Psoas muscle (tissue), 8 donors: ENCODE measurements around the gene SULT6B1. TPM values are rescaled to one million over a fixed set of nuclear protein-coding genes. Genes with fewer than 3 reads are reported as not detected.

ENCODE experiments used
- ATAC-seq, 4 donors: fragments of 200-7000 bp; cut with Tn5 transposase; one replicate each; pipeline ENCODE4 v1.9.1; 2020; ENCODE audit warnings: moderate library complexity in 3 of 4, mild to moderate bottlenecking in 2 of 4
- DNase-seq, 2 donors: peaks; one replicate each; pipeline ENCODE4 v3.0.0-alpha.2; 2020
- H3K27ac ChIP-seq: fragments of 200-600 bp; one replicate; pipeline ENCODE4 v1.8.0; 2022
- H3K27me3 ChIP-seq, 3 donors: fragments of 200-600 bp in 1 of 3; one replicate each; pipeline versions ENCODE4 v1.6.1 to v1.8.0; 2013 to 2022; ENCODE audit warnings: low read length in 2 of 3, mild to moderate bottlenecking in 2 of 3, moderate library complexity in 1 of 3; ENCODE audit not compliant: insufficient read depth in 3 of 3
- H3K36me3 ChIP-seq, 2 donors: fragments of 200-600 bp in 1 of 2; one replicate each; pipeline versions ENCODE4 v1.6.1 to v1.8.0; 2013 to 2022; ENCODE audit warnings: low read depth in 1 of 2, mild to moderate bottlenecking in 1 of 2, moderate library complexity in 1 of 2; ENCODE audit not compliant: insufficient read depth in 1 of 2
- H3K4me1 ChIP-seq: fragments of 200-600 bp; one replicate; pipeline ENCODE4 v1.8.0; 2022
- H3K4me3 ChIP-seq: fragments of 200-600 bp; one replicate; pipeline ENCODE4 v1.8.0; 2022; ENCODE audit warnings: mild to moderate bottlenecking
- H3K9me3 ChIP-seq: fragments of 200-600 bp; one replicate; pipeline ENCODE4 v1.8.0; 2022
- WGBS, 3 donors: extraction: QIAGEN DNeasy Blood & Tissue Kit; methylation state at CpG; one replicate each; pipeline versions ENCODE4 v1.1.6 to v1.1.7; 2013; 5-methylcytosine and 5-hydroxymethylcytosine counted together
- intact Hi-C, 2 donors: fragments of 100-400 bp; cut with DNase I; formaldehyde crosslinking; loops; one replicate each; pipeline versions ENCODE4 v1.11.0 to v1.14.2; 2022
- long read RNA-seq, 2 donors: library from polyadenylated mRNA; unstranded; transcript quantifications; one replicate each; pipeline ENCODE4 v2.0.0, GENCODE V29; 2021
- polyA plus RNA-seq, 3 donors: library from polyadenylated mRNA; stranded (reverse); fragments of 200-250 nt; gene quantifications; one replicate each; pipeline ENCODE4 v1.2.3, GENCODE V29; 2013
- total RNA-seq, 4 donors: library from RNA; stranded (reverse); fragmentation: NEBNext Ultra II Directional in 2 of 4; extraction: Animal tissue kit (Norgen Biotek cat#: 25700) in 2 of 4; gene quantifications; one replicate each; pipeline versions ENCODE4 v1.2.1 to v1.2.4, GENCODE V29; 2021 to 2023
- TF ChIP-seq, protein P1 (sequence below): fragments of 200-600 bp; IDR thresholded peaks from one replicate; pipeline ENCODE4 v1.8.0; 2022; ENCODE audit warnings: antibody characterized with exemption
- donor health status: healthy with polysubstance abuse.
- donor health status: DM: no; HTN: no; CAD: no; lungs with moderate emphysema.
- donor health status: Bipolar disorder and iron deficiency.
- donor health status: healthy.
- donor health status: DM: yes; HTN: yes; CAD: no.
- donor health status: DM: no; HTN: no; CAD: no.
- donor health status: DM: no; HTN: no; CAD: no.
- donor health status: DM: yes; HTN: yes; CAD: no.

SULT6B1 gene, protein sequence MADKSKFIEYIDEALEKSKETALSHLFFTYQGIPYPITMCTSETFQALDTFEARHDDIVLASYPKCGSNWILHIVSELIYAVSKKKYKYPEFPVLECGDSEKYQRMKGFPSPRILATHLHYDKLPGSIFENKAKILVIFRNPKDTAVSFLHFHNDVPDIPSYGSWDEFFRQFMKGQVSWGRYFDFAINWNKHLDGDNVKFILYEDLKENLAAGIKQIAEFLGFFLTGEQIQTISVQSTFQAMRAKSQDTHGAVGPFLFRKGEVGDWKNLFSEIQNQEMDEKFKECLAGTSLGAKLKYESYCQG
- total RNA-seq (not detected), polyA plus RNA-seq (not detected)
- long read RNA-seq, donor 1: 0 reads
- long read RNA-seq, donor 2: 0 reads

GRCh38 chr2:37188570-37188969 is at the start of gene SULT6B1:
Gene SULT6B1 (minus strand): TSS chr2:37188670. CDS start chr2:37188640, 30 bp downstream.
- Histone ChIP-seq H3K4me3 (no peak within 1 kb of the TSS), H3K9me3 (no peaks in the 10 kb centered on the region), H3K27me3 (peaks cover 0 to 3% (median 0%) of the 10 kb centered on the region in 3 donors), H3K27ac (no peak within 1 kb of the TSS), H3K36me3 (no peaks in the 10 kb centered on the region), H3K4me1 (no peaks in the 10 kb centered on the region)
- DNase-seq (no peak), ATAC-seq (no peak)
- intact Hi-C loops: no loop called here
- WGBS, 3 donors: 86 to 97% (median 96%) methylated on average over 2 of the region's 2 CpGs
- TF ChIP-seq, protein P1, sequence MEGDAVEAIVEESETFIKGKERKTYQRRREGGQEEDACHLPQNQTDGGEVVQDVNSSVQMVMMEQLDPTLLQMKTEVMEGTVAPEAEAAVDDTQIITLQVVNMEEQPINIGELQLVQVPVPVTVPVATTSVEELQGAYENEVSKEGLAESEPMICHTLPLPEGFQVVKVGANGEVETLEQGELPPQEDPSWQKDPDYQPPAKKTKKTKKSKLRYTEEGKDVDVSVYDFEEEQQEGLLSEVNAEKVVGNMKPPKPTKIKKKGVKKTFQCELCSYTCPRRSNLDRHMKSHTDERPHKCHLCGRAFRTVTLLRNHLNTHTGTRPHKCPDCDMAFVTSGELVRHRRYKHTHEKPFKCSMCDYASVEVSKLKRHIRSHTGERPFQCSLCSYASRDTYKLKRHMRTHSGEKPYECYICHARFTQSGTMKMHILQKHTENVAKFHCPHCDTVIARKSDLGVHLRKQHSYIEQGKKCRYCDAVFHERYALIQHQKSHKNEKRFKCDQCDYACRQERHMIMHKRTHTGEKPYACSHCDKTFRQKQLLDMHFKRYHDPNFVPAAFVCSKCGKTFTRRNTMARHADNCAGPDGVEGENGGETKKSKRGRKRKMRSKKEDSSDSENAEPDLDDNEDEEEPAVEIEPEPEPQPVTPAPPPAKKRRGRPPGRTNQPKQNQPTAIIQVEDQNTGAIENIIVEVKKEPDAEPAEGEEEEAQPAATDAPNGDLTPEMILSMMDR: no peak

DNA sequence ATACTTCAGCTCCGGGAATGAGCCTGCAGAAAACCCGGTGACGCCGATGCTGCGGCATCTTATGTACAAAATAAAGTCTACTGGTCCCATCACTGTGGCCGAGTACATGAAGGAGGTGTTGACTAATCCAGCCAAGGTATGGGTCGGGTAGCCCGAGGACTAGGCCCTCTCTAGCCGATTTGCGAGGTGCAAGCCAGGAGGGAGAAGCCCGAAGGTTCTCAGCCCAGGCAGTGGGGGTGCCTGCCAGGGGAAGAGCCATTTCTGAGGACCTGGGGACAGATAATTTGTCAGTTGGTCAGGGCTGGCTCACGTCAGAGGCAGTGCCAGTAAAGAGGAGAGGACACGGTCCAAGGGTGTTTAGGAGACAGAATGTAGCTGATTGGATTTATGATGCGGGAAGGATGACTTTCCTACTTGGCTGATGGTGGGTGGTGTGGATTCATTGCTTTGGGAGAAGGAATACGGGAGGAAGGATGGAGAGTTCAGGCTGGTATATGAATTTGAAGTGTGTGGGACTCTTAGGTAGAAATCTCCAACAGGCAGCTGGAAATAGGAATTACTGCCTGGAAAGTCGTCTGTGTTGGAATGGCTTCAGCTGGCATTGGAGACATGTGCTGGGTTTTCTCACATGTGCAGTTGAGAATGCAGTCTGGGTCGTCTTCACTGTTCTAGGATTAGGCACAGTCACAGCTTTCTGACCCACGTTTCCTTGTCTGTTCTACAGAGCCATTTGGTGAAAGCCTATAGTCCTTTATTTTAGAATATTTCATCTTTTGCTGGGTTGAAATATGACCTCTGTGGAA is 43.9 kb upstream of the SULT6B1 start:
- 6 to 7% (median 7%) methylated on average over 18 of the region's 18 CpGs for WGBS, 3 donors
- TF ChIP-seq, protein P1: no peak
- peak overlapping the region; percentile 84 for H3K4me3 ChIP-seq
- H3K36me3 ChIP-seq: peaks cover 9 to 39% of the 10 kb centered on the region in 2 donors
- DNase-seq (peak; percentile 20 to 53), ATAC-seq (peak; percentile 39 to 61 (median 56))
- H3K9me3 ChIP-seq: no peaks in the 10 kb centered on the region
- H3K27ac ChIP-seq: peak overlapping the region; percentile 91
- intact Hi-C loops: loop anchor here in 1 of 2 donors (5.0 kb wide), 2 partner anchors 75 to 150 kb away; partner anchors contain the start of genes EIF2AK2, GPATCH11 and HEATR5B
- peaks cover 27% of the 10 kb centered on the region for H3K4me1 ChIP-seq
- H3K27me3 ChIP-seq: no peaks in the 10 kb centered on the region

DNA sequence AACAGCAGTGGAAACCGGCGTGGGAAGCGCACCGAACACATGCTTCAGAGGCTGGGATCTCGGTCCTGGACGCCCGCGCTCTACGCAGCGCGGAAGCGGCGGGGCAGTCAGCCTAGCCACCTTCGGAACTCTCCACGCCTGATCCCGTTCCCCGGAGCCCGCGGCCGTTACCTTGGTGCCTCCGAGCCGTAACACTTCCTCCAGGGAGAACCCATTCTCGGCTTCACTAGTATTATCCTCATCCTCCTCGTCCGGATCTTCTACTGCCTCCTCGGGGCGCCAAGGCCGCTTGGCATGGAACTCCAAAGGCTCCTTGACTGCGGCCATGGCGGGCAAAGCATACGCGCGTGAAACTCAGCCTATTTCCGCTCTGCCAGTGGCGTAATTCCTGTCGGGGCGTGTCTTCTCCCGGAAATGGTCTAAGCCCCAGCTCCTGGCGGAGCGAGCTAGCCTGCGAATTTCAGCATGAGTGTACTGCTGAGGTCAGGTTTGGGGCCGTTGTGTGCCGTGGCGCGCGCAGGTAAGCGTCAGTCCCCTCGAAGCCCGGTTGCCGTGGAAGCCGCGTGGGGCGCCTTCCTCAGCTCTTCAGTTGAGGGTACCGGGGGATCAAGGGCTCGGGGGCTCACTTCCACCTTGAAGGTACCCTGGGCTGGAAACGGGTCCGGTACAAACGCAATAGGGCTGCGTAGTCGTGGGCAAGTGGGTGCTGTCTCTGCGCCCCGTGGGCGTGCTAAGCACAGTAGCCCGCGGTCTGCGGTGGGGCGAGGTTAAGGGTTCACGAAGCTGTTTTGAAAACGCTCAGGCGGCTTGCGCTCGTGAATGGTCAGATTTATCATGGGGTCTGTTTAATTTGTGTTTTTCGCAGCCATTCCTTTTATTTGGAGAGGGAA is 43.0 kb upstream of the SULT6B1 start, which contains the start of the genes CEBPZ and NDUFAF7:
CEBPZ (minus strand) TSS at position 356 of the 890 bp plus-strand sequence; CDS start at position 327, 29 bp downstream.
NDUFAF7 (plus strand) TSS at position 418 of the 890 bp plus-strand sequence; CDS start at position 466, 48 bp downstream.
- H3K27me3 ChIP-seq: no peaks in the 10 kb centered on the region
- peak within 1 kb of the TSS; percentile 91 for H3K27ac ChIP-seq
- intact Hi-C loops: loop anchor here in 1 of 2 donors (5.0 kb wide), 2 partner anchors 74 to 149 kb away; partner anchors contain the start of genes EIF2AK2, GPATCH11 and HEATR5B
- H3K4me1 ChIP-seq: peaks cover 27% of the 10 kb centered on the region
- no peaks in the 10 kb centered on the region for H3K9me3 ChIP-seq
- peaks cover 9 to 39% of the 10 kb centered on the region in 2 donors for H3K36me3 ChIP-seq
- WGBS, 3 donors: 0% methylated on average over 73 of the region's 73 CpGs
- TF ChIP-seq, protein P1: no peak
- ATAC-seq: peak; percentile 96 to 98 (median 98)
- peak; percentile 92 to 95 for DNase-seq
- peak within 1 kb of the TSS; percentile 84 for H3K4me3 ChIP-seq

- H3K4me1 ChIP-seq: peaks cover 30% of the 10 kb centered on the region
- ATAC-seq: peak in 1 of 4 donors; percentile 18
These were observed 42.1 kb upstream of the SULT6B1 start for GRCh38 chr2:37230581-37230980.

More at GRCh38 chr2:37230581-37230980, 42.1 kb upstream of the SULT6B1 start:
- Histone ChIP-seq H3K36me3 (peaks cover 9 to 34% of the 10 kb centered on the region in 2 donors), H3K27me3 (no peaks in the 10 kb centered on the region), H3K9me3 (no peaks in the 10 kb centered on the region), H3K27ac (peak overlapping the region; percentile 91), H3K4me3 (peak overlapping the region; percentile 84)
- TF ChIP-seq, protein P1: no peak
- 1 to 2% (median 1%) methylated on average over 8 of the region's 8 CpGs for WGBS, 3 donors
- intact Hi-C loops: loop anchor here in 1 of 2 donors (5.0 kb wide), 2 partner anchors 73 to 148 kb away; partner anchors contain the start of genes EIF2AK2, GPATCH11 and HEATR5B
- no peak for DNase-seq
